ENCODE results near the gene APOC1.
"Not testable (repeated sequence)": the region's sequence is repeated elsewhere in the genome, so short reads cannot be mapped to it uniquely, and the experiment has no call there.

- not testable (repeated sequence) for TF ChIP-seq YY1 (IDR thresholded peaks at IDR 0.05; ENCODE audit: insufficient read depth, insufficient read length); SUZ12 (IDR thresholded peaks at IDR 0.05; ENCODE audit: extremely low read depth, insufficient read depth, insufficient read length)
Measured at GRCh38 chr19:44888335-44888734, 26.1 kb upstream of the APOC1 start.
